CD4-positive, alpha-beta T cell treated with Interleukin-15 for 1 hour (primary cell): ENCODE data around the gene RLF.

Experiments used
- DNase-seq: peaks from one replicate; pipeline ENCODE4 v3.0.0-alpha.2; 2020

The RLF gene

DNA sequence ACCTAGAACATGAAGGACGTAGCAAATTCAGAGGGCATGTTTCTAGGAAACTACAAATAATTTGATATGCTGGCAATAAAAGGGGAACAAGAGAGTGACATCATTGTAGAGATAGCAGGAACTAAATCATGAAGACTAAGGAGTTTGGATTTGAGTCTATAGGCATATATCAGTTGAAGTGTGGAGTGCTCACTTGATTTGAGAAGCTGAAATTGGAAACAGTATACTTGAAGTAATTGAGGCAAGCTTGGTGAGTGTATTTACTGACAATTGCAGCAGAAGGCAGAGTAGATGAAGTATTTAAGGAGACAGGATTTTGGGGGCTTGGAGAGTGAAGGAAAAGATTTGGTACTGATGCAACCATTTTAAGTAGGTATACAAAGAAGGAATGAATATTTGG is 80.2 kb downstream of the RLF start:
- DNase-seq, result no peak

DNA sequence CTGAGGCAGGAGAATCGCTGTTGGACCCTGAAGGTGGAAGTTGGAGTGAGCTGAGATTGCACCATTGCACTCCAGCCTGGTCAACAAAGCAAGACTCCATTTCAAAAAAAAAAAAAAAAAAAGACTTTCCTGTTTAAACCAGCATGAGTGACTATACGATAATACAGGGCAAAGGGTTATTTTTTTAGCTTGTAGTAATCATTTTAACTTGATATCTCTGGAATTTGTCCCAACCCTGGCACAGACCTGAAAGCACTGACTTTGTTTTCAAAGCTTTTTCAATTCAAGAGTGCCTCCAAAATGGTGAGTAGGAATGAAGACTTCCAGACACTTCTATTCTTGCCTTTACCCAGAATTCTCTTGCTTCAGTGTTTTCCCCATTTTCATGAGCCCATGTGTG is 82.2 kb downstream of the RLF start:
- no peak for DNase-seq

DNA sequence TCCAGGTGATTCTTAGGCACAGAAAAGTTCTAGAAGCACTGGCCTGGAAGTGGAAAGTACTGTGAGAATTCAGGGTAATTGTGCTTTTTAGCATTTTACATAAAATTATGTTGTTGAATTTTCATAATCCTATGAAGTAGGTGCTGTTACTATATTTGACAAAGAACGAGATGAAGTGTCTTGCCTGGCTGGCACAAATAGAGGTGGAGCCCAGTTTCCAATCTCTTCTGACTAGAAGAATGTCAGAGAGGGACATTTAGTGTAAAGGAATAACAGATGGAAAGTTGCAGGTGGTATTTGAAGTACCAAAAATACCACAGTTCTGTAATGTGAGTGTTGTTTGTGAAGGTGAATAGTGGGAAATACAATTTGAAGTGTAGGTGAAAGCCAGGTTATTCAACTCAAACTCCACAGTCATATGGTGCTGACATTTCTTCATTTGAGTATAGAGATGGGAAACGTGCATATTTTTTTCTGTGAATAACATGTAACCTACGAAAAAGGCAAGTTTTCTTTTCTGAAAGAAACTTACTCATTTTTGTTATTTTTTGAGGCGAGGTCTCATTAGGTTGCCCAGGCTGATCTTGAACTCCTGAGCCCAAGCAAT is 83.1 kb downstream of the RLF start:
- DNase-seq, result no peak

DNA sequence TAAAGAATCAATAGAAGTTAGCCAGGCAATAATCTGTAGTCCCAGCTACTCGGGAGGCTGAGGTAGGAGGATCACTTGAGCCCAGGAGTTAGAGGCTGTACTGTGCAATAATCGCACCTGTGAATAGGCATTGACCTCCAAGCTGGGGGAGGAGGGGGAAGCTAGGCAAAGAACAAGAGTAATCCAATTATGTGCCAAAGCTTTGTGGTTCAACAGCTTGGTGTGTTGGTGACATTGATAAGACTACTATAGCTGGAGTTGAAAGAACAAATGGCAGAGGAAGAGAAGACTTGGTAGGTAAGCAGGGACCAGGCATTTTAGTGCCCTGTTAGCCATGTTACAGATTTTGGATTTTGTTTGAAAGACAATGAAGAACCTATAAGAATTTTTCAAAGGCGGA is 84.5 kb downstream of the RLF start:
- DNase-seq, result no peak

DNA sequence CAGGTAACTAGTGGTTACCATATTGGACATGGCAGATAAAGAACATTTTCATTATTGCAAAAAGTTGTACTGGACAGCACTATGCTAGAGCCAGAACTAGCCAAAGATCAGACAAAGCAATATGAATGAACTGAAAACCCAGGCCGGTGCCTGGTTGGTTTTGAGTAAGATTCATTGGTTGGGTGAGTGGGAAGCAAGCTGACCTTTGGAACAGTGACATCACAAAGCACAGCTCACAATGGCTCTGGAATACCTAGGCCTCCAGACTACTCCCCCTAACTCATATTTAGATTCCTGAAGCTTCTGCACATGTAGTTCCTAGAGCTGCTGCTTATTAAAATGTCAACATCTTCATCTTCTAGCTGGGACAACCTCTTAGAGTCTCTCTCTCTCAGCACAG is 86.5 kb downstream of the RLF start, which contains the start of gene TMCO2:
TMCO2 (plus strand) TSS at position 283 of the 400 bp plus-strand sequence; CDS start at position 340, 57 bp downstream.
- no peak for DNase-seq

DNA sequence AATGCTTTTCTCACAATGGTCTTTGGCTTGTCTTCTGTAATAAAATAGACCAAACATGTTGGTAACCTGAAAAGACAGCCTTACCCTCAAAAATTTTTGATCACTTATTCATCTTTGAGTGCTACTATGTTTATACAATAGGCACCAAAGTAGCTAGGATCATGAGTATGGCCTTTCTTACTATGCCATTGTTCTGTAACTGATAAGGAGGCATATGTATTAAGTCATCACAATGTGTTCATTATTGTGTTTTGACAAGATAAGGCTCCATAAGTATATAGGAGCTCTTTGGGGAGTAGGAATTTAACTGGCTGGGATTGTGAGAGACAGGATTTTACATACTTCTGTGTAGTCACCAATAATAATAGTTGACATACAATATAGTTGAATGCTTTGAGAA is 87.2 kb downstream of the RLF start:
- DNase-seq, result no peak

DNA sequence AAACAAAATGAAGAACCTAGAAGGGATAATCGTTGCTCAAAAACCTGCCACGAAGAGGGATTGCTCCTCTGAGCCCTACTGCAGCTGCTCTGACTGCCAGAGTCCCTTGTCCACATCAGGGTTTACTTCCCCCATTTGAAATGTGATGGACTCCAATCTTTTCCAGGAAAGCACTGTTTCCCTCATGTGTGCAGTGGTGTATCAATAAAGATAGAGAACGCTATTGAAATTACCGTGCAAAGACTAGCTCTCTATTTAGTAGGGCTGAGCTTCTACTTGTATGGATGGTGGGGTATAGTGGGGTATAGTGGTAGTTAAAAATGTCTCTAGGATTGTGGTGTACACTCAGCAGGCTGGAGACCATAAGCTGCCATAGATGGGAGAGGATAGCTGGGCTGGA is 90.3 kb downstream of the RLF start:
- DNase-seq, result no peak

DNA sequence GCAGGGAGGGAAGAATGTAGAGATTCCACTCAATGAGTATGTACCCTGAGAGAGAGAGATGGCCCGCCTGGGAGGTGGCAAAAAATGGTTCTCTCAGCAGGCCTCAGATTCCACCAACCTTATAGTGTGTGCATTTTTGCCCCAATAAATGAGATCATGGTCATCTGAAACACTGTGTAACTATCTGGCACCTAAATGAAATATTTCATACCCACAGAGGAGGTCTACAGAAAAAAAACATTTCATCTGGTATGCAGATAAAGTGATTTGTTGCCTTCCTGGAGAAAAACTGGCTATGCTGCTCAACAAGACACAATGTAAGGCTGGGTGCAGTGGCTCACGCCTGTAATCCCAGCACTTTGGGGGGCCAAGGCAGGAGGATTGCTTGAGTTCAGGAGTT is 91.4 kb downstream of the RLF start:
- no peak for DNase-seq

DNA sequence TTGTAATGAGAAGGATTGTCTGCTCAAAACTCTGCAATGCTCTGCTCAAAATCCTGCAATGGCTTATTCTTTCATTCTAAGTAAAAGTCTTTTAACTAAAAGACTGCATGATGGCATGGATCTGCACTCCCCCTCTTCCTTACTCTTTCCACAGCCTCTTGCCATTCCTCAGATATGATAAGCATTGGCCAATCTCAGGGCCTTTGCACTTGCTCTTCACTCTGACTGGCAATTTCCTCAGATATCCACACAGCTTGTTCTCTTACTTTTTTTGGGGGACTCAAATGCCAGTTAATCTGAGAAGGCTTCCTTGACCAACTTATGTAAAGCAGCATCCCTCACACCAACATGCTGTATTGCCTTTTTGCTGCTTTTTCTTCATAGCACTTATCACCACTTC is 94.0 kb downstream of the RLF start:
- DNase-seq, result no peak

DNA sequence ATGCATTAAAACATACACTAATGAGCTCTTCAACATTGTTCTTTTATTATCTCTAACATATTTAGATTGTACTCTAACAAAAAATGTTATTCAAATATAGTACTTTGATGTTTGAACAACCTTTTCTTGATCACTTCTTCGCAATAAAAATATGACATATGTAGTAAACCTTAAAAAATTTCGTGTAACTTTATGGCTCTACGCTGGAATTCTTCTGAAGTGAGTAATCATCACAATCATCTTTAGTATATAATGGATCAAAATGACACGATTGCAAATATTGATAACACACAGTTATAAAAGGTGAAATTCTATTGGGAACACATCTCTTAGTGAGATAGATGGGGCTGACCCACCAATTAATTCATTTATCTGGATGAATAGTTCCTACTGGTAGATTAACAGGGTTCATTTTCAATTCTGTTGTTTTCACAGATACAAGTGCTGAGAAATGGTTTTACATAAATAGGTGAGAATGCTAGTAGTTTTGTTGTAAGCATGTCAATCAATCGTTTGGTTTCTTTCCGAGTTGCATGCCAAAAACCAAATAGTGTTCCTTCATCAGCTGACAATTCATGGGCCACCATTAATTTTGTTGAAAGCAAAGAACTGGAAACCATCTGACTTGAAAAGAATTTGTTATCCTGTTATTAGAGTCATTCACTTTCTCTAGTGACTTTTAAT is 95.4 kb downstream of the RLF start:
- no peak for DNase-seq

DNA sequence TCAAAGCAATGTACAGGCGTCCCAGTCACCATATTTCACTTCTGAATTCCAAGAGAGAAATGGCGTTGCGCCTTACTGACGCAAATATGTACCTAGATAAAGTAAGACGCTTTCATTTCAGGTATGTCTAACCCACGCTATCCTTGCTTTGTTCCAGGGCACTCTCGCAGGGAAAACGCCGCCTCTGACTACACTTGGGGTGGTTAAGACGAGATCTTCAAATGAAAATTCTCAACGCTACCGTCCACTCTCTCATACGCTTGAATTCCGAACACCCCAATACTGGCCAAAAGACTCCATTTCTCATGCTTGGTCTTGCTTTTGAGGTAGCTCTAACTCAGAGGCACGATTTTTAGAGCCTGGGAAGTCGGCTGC is 96.1 kb downstream of the RLF start:
- no peak for DNase-seq

DNA sequence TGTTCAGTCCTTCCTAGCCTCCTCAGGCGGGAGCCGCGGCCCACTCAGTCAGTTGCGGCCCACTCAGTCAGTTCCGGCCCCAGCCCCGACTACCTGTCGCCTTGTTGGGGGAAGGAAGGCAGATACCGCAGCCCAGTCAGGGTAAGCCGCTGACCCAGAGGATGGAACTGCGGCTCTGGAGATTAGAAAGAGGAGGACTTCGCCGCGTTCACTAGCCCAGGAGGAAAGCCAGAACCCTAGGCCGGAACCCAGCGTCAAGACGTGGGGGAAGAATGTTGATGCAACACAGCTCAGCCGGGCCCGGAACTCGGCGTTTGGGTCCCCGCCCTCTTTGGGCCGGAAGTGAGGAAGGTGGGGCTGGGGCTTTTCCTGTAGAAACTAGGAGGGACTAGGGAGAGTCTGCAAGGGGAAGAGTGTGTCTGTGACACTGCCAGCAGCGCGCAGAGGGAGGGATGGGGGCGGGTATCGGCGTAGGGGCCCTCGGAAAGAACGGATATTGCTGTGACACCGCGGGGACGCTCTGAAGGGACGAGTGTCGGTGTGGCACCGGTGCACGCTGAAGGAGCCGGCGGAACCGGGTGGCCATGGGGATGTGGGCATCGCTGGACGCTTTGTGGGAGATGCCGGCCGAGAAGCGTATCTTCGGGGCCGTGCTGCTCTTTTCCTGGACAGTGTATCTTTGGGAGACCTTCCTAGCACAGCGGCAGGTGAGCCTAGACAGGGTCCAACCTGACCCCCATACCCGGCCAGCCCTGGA is 96.7 kb downstream of the RLF start, which contains the start of gene ZMPSTE24:
ZMPSTE24 (plus strand) TSS at position 549 of the 757 bp plus-strand sequence; CDS start at position 585, 36 bp downstream.
- DNase-seq, result peak; percentile 98

DNA sequence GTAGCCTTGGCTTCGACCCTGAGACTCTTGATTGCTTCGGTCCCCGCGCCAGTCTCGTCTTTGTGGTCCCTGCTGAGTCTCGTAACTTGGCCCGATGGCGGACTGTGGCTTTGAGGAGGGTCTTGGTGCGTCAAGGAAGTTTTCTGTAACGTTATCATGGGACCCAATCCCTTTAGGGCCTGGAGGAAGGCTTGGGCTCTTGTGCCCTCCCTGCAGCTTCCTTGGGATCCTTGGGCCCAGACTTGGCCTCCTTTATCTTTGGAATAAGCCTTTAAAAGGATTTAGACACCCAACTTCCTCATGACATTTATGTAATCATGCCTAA is 97.2 kb downstream of the RLF start:
- DNase-seq, result no peak

DNA sequence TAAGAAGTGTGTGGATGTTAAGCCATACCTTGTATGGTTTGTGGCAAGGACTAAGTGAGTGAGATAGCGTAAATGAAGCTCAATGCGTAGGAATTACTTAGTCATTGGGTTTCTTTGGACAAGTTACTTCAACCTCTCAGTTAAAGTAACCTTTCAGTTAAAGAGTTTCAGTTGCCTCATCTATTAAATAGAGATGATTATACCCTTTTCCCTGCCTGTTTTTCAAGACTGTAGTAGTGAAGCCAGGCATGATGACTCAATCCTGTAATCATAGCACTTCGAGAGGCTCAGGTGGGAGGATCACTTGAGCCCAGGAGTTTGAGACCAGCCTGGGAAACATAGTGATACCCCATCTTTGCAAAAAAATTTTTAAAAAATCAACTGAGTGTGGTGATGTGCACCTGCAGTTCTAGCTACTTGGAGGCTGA is 103.2 kb downstream of the RLF start:
- no peak for DNase-seq

DNA sequence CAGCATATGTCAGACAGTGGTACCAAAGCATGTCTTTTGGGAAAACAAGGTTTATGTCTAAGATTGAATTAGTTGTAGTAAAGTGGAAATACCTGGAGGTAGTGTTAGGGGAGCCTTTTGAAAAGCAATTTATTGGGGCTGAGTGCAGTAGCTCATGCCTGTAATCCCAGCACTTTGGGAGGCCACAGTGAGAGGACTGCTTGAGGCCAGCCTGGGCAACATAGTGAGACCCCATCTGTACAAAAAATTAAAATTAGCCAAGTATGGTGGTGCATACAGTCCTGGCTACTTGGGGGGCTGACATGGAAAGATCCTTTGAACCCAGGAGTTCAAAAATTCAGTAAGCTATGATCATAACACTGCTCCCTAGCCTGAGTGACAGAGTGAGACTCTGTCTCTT is 104.1 kb downstream of the RLF start:
- DNase-seq, result no peak

DNA sequence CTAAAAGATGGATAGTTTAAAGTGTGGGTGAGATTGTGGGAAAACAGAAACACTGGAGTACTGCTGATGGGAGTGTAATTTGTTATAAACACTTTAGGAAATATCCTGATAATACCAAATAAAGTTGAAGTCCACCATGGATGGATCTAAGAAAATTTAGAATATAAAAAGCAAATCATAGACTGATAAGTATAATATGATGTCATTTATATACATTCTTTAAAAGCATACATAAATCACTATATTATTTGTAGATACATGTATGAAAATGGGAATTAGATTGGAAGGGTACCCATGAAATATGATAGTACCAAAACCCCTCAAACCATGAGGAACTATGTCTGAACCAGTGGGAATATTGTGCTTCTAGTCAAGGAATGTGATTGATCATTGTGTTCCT is 104.7 kb downstream of the RLF start:
- DNase-seq, result no peak

DNA sequence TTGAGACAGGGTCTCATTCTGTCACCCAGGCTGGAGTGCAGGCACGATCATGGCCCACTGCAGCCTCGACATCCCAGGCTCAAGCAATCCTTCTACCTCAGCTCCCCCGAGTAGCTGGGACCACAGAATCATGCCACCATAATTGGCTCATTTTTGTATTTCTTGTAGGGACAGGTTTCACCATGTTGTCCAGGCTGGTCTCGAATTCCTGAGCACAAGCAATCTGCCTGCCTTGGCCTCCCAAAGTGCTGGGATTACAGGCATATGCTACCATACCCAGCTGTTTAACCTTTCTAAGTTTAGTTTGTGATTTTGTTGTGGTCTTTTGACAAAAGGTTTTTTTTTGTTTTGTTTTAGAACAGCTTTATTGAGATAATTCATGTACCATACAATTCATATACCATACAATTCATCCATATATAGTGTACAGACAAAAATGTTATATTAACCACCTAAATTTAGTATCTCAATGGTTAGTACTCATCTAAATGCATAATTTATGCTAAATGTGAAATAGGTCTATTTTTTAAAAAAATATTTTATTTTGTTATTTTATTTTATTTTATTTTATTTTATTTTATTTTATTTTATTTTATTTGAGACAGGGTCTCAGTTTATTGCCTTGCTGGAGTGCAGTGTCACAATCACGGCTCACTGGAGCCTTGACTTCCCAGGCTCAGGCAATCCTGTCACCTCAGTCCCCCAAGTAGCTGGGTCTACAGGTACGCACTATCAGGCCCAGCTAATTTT is 105.8 kb downstream of the RLF start:
- DNase-seq, result no peak

DNA sequence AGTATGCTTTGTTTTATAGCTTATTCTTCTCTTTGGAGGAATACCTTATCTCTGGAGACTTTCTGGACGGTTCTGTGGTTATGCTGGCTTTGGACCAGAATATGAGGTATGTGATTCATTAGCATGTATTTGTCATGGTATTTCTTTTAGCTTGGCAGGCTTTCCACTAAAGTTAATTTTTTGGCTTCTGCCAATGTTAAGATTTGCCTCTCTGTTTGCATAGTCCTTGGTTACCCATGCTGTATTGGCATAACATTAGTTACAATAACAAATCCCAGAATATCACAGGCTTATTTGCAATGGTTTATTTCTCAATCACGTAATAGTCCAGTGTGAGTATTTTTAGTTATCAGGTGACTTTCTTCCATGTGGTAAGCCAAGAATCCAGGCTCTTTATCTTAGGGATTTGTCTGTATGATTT is 106.6 kb downstream of the RLF start:
- DNase-seq, result no peak

DNA sequence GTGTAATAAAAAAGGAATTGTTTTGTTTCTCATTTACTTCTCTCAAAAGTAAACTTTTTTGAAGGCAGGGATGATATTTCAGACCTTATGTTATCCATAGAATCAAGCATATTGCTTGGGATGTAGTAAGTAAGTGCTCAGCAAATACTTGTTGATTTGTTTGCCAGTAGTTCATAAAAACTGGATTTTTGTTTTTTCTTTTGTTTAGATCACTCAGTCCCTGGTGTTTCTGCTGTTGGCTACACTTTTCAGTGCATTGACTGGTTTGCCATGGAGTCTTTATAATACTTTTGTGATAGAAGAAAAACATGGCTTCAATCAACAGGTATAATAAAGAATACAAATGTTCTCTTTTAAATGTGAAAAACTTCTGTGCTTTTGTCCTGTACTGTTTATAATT is 107.0 kb downstream of the RLF start:
- no peak for DNase-seq

DNA sequence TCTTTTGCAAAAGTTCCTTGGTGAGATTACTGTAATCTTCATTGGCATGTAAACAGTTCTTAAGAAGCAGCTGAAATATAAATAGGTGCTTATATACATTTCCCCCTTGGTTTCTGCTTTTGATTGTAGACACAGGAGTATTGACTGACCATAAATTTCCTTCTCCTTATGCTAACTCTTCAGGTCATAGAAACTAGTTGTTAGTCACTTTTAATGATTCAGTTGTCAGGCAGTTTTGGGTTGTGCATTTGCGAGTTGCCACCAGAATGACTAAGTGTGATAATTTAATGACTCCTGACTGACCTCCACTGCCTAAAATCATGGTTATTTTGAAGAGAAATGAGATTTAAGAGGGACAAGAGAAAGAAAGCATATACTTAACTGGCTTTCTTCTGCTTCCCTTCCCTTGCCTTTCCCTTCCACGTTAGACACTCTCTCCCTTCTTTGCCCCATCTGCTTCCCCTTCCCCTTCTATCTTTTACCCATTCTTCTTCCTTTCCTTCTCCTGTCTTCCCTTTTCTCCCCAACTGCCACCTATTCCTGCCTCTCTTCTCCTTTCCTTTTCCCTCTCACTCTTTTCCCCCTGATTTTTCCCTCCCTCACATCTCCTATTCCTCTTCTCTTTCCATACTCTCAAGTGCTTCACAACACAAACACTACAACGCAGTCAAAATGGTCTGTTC is 109.1 kb downstream of the RLF start:
- DNase-seq, result no peak

DNA sequence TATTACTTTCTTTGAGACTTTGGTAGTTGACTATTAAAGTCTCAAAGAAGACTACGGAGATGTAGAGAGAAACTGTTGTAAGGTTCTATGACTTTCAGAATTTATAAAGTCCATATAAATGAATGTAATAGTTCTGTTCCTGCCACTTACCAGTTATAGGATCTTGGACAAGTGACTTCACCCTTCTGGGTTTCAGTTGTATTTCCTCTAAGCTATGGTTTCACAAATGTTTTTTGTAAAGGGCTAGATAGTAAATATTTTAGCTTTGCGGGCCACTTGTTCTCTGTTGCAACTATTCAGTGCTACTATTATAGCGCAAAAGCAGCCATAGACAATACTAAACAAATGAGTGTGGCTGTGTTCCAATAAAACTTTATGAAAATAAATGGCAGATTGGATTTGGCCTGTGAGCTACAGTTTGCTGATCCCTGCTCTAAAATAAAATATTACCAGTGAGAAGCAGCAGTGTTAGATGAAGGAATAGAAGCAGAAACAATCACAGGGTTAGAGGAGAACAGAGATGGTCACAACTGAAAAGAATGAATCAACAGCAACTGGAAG is 111.5 kb downstream of the RLF start:
- DNase-seq, result no peak

DNA sequence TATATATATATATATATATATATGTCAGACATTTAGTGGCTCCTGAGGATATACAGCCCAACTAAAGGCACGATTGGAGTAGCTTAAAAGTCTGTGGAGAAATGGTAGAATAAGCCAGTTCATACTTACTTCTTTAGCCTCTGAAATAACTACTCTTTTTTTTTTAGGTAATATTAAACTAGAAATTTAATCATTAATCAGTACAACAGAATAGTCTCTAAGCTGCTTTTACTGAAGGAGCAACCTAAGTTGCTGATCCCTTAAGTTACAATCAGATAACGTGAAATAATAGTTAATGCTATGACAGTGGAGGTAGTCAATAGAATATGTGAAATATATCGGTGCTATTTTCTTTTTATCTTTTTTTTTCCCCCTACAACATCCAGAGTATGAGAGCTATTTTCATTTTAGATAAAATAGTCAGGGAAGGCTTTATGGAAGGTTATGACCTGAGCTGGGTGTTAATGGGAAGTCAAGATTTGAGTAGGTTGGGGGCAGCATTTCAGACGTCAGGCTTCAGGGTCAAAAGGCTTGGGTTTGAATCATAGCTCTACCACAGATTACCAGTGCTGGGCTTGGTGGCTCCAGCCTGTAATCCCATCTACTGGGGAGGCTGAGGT is 112.5 kb downstream of the RLF start:
- no peak for DNase-seq
